Type B pancreatic cell (in vitro differentiated cells): ENCODE data around the gene ATP4B. TPM values are rescaled to one million over a fixed set of nuclear protein-coding genes. Genes with fewer than 3 reads are reported as not detected.

Source experiments
- DNase-seq: peaks from one replicate; pipeline ENCODE4 v3.0.0; 2021; ENCODE audit warnings: mixed read lengths; ENCODE audit not compliant: unreplicated experiment; ENCODE audit errors: extremely low spot score
- H3K27ac Mint-ChIP-seq: 2 replicates; pipeline ENCODE4 v1.8.0; 2021; ENCODE audit warnings: mild to moderate bottlenecking, mixed read lengths
- H3K27me3 Mint-ChIP-seq: 2 replicates; pipeline ENCODE4 v1.8.0; 2021; ENCODE audit warnings: mixed read lengths
- H3K36me3 Mint-ChIP-seq: 2 replicates; pipeline ENCODE4 v1.8.0; 2021; ENCODE audit warnings: mixed read lengths
- H3K4me1 Mint-ChIP-seq: one replicate; pipeline ENCODE4 v1.8.0; 2021; ENCODE audit warnings: mixed read lengths; ENCODE audit not compliant: unreplicated experiment
- H3K4me3 Mint-ChIP-seq: 2 replicates; pipeline ENCODE4 v1.8.0; 2021; ENCODE audit warnings: mild to moderate bottlenecking, mixed read lengths
- H3K9me3 Mint-ChIP-seq: 2 replicates; pipeline ENCODE4 v1.8.0; 2021; ENCODE audit warnings: mixed read lengths
- CTCF ChIP-seq: fragments of 200-600 bp; sonication (generic); conservative IDR thresholded peaks from 2 replicates; pipeline ENCODE4 v1.5.0; 2021; ENCODE audit warnings: antibody characterized with exemption, mild to moderate bottlenecking
- total RNA-seq: library from RNA; stranded (reverse); gene quantifications from 2 replicates; pipeline ENCODE4 v1.2.1, GENCODE V29; 2021; ENCODE audit warnings: low replicate concordance

The ATP4B gene
- total RNA-seq, 1 donor from 2014 or later = 26.7 TPM

GRCh38 chr13:113613789-113614379, 44.1 kb downstream of the ATP4B start:
- TF ChIP-seq CTCF = no peak
- DNase-seq = no peak
- peaks cover 14% of the 10 kb centered on the region for H3K36me3 Mint-ChIP-seq
- peaks cover 9% of the 10 kb centered on the region for H3K4me1 Mint-ChIP-seq
- H3K9me3 Mint-ChIP-seq = no peaks in the 10 kb centered on the region
- H3K27me3 Mint-ChIP-seq = no peaks in the 10 kb centered on the region
- no peak overlapping the region for H3K4me3 Mint-ChIP-seq
- no peak overlapping the region for H3K27ac Mint-ChIP-seq

GRCh38 chr13:113612607-113613006, 45.4 kb downstream of the ATP4B start:
- H3K4me1 Mint-ChIP-seq = peaks cover 9% of the 10 kb centered on the region
- TF ChIP-seq CTCF = no peak
- H3K4me3 Mint-ChIP-seq = no peak overlapping the region
- H3K9me3 Mint-ChIP-seq = no peaks in the 10 kb centered on the region
- H3K36me3 Mint-ChIP-seq = peaks cover 10% of the 10 kb centered on the region
- H3K27ac Mint-ChIP-seq = no peak overlapping the region
- DNase-seq = no peak
- no peaks in the 10 kb centered on the region for H3K27me3 Mint-ChIP-seq

- H3K4me3 Mint-ChIP-seq = no peak overlapping the region
- H3K9me3 Mint-ChIP-seq = no peaks in the 10 kb centered on the region
- no peak for DNase-seq
- H3K27me3 Mint-ChIP-seq = no peaks in the 10 kb centered on the region
- no peak overlapping the region for H3K27ac Mint-ChIP-seq
- H3K4me1 Mint-ChIP-seq = peaks cover 8% of the 10 kb centered on the region
- no peak for TF ChIP-seq CTCF
- H3K36me3 Mint-ChIP-seq = peaks cover 10% of the 10 kb centered on the region
Observed at GRCh38 chr13:113611996-113612395, 46.0 kb downstream of the ATP4B start.

GRCh38 chr13:113610266-113610665, 47.7 kb downstream of the ATP4B start:
- peaks cover 14% of the 10 kb centered on the region for H3K36me3 Mint-ChIP-seq
- no peaks in the 10 kb centered on the region for H3K9me3 Mint-ChIP-seq
- no peaks in the 10 kb centered on the region for H3K27me3 Mint-ChIP-seq

GRCh38 chr13:113609616-113610015, 48.4 kb downstream of the ATP4B start:
- no peak overlapping the region for H3K27ac Mint-ChIP-seq
- no peaks in the 10 kb centered on the region for H3K27me3 Mint-ChIP-seq
- H3K36me3 Mint-ChIP-seq = peaks cover 20% of the 10 kb centered on the region
- no peaks in the 10 kb centered on the region for H3K4me1 Mint-ChIP-seq
- H3K9me3 Mint-ChIP-seq = no peaks in the 10 kb centered on the region
- TF ChIP-seq CTCF = no peak
- H3K4me3 Mint-ChIP-seq = no peak overlapping the region
- DNase-seq = no peak

More at GRCh38 chr13:113610266-113610665, 47.7 kb downstream of the ATP4B start:
- no peak overlapping the region for H3K27ac Mint-ChIP-seq
- no peak overlapping the region for H3K4me3 Mint-ChIP-seq
- TF ChIP-seq CTCF = no peak
- no peaks in the 10 kb centered on the region for H3K4me1 Mint-ChIP-seq
- DNase-seq = no peak
